Activated CD4-positive, alpha-beta T cell treated with anti-CD3 and anti-CD28 coated beads for 4 hours (primary cell): ENCODE data around the gene TMEM179.
"Not testable (repeated sequence)": the region's sequence is repeated elsewhere in the genome, so short reads cannot be mapped to it uniquely, and the experiment has no call there.

ENCODE experiments used
- DNase-seq, 2 donors: peaks; one replicate each; pipeline ENCODE4 v3.0.0-alpha.2; 2020

TMEM179 gene

DNA sequence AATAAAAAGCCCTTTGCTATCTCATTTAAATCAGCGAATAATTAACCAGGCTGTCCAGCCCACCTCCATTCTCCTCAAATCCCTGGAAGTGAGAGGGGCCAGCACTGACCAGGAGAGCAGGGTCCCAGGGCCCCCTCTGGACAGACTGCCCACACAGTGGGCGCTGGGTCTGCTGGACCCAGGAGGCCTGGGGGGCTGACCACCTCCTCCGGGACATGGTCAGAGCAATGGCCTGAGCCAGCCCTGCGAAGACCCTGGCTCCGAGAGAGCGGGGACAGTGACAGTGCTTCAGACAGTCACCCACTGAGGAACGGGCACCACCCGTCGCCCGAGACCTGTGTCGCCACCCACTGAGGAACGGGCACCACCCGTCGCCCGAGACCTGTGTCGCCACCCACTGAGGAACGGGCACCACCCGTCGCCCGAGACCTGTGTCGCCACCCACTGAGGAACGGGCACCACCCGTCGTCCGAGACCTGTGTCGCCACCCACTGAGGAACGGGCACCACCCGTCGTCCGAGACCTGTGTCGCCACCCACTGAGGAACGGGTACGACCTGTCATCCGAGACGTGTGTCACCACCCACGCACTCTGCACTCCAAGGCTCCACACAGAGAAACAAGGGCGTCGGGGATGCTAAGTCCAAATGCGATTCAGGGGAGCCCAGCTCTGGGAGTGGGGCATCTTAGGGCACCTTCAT is 32.4 kb upstream of the TMEM179 start:
- not testable (repeated sequence) for DNase-seq

DNA sequence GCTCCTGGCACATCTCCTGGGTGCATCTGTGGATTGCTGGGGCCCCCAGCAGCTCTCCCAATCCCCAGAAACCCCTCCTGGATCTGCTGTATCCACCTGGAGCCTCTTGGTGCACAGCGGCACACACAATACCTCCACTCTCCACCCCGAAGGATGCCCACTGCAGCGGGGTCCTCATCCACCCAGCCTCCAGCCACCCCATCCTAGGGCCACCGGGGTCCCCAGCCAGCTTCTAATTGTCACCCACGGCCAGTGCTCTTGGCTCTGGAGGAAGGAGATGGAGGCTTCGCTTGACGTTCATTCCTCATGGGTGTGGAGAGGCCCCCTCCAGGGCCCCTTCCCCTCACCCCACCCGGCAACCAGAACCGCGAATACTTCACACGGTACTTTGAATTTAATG is 31.6 kb upstream of the TMEM179 start:
- no peak for DNase-seq

DNA sequence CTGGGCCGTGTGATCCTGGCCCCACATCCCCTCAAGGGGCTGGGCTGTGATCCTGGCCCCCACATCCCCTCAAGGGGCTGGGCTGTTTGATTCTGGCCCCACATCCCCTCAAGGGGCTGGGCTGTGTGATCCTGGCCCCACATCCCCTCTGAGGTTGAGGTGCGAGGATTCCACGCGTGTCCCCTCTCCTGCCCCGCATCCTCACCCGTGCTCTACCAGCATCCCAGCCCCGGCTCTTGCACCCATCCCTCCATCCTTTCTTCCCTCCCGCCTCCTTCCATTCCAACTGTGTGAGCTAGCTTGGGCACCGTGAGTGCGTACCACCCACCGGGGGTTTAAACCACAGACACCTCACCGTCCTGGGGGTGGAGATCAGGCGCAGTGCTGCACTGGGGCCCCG is 31.1 kb upstream of the TMEM179 start:
- no peak for DNase-seq

DNA sequence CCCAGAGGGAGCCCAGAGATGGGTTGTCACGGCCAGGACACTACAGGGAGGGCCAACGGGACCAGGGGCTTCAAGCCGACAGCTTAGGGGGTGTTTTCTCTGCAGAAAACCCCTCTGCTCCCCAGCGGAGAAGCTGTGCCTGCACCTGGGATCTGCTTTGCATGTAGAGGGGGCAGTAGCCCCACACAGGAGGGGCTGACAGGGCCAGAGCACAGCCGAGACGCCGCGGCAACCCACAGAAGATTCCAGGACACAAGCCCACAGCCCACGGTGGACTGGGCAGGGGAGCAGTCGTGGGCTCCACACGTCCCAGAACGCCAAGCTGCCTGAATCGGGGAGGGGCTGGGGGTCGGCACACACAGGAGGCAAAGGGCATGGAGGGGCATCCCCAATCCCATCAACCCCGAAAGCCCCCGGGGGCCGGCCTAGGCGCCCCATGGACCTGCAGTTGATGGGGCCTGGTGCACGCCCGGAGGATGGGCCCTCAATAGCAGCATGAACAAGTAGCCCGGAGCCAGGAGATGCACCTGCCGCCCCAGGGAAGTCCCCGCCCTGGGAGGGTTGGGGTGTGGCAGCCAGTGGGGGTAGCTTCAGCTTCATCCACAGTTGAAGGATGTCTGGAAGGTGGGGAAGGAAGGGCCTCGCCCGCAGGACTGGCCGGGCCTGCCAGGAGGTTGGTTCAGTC is 30.5 kb upstream of the TMEM179 start:
- DNase-seq, result no peak

DNA sequence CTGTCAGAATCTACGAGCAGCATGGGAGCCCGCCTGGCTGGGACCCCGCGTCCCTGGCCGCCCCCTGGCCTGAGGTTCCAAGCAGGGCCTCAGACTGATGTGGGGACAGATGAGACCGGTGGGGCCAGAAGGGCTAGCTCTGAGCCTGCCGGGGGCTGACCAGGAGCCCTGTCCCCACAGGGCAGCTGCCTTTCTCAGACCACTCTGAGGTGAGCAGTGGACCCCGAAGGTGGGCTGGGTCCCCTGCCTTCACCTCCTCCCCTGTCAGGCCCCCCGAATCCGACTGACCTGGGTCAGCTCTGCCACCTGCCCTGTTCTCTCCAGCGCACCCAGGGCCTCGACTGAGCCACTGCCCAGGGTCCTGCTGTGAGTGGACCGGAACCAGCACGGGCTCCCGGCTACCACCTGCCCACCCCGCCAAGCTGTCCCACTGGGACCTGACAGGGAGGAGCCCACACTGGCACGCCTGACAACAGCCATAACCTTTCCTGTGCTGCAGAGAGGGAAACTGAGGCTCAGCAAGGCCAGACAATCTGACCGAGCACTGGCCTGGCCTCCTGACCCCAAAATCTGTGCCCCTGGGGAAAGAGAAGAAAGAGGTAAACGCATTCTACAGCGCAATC is 29.7 kb upstream of the TMEM179 start:
- no peak for DNase-seq

DNA sequence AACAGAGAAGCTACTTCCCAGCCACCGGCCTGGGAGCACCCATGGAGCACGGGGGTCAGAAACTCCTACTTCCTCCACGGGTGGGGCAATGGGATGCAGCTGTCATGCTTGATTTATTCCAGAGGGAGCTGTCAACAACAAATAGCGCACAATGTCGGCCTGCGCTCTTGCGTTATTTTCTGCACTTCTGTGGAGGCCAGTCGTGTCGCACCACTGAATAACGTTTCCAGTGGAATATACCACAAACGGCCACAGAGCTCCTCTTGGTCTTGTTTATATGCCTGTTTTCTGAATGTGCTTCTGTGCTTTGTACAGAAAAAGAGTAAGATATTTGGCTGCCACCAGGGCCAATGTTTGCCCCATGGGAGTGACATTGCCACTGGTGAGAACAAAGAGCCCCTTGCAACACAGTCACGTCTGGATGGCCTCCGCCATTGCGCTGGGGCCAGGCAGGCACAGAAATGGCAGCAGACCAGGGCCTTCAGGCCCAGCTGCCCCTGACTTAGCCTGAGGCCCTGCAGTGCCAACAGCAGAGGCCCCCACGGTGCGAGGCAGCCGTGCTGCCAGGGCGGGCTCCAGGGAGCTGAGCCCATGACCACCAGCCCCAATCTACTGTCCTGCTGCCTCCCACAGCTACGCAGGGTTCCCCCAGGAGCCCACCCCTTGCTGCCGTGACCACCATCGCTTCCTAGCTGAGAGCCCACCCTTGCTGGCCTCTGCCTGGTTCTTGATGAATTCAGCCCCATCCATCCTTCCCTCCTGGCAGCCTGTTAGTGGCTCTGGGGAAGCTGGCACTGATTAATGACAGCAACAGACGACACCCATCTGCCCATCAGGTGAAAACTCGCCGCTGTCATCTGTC is 28.9 kb upstream of the TMEM179 start:
- no peak for DNase-seq

DNA sequence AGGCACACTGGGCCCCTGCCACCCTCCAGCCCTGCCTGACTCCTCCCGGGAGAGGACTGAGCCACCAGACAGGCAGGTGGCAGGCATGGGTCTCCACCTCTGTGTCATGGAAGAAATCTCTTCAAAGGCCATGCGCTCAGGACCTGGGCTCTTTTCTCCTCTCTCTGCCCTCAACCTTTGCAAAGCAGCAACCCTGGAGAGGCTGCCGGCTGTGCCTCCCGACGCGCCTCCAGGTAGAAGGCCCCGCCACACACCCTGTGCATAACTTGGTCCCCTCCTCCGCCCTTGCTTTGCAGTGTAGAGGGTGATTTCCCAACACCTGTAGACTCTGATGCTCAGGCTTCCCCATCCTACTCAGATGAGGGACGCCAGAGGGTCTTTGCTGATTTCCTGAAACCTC is 28.2 kb upstream of the TMEM179 start:
- no peak for DNase-seq

DNA sequence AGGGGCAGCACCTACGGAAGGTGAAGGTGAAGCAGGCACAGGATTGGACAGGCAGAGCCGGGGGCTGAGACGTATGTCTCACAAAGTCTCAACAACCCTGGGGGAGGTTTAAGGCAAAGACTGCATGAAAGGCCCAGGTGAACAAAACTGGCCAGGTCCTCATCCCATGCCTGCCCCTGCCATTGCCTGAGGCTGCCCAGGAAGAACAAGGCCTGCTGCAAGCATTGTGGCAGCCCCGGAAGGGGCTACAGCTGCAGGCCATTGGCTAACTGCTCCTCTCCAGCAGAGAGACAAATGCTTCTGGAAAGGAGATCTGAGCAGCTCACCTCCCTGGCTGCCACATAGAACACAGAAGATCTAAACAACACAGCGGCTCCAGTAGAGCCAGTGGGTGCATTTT is 20.4 kb upstream of the TMEM179 start:
- DNase-seq, result no peak

DNA sequence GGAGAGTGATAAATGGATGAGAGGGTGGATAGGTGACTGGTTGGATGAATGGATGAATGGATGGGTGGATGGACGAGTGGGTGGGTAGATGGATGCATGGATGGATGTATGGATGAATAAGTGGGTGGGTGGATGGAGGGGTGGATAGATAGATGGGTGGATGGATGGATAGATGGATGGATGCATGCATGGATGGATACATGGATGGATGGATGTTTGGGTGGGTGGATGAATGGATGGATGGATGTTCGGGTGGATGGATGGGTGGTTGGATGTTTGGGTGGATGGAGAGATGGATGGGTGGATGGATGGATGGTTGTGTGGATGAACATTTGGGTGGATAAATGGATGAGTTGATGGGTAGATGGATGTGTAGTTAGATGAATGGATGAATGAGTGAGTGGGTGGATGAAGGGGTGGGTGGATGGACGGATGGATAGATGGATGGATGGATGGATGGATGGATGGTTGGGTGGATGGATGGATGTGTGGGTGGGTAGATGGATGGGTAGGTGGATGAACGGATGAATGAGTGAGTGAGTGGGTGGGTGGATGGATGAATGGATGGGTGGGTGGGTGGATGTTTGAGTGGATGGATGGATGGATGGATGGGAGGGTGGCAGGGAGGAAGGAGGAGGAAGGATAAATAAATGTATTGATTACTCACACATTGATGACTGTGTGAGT is 9.7 kb upstream of the TMEM179 start:
- no peak for DNase-seq

DNA sequence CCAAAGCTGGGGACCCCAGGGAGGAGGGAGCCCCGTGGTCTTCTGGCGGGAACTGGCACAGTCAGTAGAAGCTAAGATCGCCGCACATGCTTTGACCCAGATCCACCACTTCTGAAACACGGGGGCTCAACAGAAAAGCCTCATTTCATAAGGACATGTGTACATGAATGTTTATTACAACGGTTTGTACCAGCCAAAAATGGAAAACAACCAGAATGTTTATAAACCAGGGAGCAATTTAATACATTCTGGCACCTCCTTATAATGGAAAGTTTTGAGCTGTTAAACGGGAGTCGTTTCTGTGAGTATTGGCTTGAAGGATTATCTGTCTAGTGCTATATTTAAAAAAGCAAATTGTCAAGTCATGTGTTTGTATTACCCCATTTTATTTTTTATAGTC is 7.3 kb upstream of the TMEM179 start:
- no peak for DNase-seq

DNA sequence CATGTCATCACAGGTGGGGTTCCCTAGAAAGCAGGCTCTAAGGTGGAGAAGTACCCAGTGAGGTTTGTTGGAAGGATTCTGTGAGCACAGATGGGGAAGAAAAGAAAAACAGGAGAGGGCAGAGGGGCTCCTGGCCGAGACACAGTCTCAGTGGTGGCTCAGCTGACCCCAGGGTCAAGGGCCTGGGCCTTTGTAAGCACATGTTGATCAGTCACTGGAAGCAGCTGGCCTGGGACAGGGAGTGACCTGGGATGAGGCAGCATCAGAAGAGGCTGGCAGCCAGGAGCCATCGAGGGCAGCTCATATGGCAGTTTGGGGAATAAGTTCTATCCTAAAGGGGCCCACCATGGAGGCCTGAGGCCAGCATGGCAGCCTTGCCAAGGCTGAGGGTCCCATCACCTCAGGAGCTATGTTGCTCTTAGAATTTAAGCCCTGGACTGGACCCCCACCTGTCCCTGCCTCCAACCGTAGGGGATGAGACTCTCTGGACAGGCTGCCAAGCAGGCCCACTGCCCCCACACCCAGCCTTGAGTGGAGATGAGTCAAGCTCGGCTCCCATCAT is 6.3 kb upstream of the TMEM179 start:
- DNase-seq, result no peak

DNA sequence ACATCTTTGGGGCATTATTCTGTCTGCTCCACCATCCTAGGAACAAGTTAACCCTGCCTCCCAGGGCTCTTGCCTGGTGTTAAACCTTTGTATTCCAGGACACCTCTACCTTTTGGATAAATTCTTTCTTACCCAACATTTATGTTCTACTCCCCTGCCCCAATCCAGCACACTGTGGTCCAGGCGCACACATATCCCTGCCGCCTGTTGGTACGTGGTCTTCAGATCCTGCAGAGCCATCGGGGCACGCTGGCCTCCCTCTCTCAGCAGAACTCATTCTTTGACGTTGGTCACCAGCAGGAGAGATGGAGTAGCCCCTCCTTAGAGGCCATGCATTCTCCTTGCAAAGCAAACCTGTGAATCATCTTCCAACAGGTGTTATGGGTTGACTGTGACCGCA is 5.1 kb upstream of the TMEM179 start:
- no peak for DNase-seq

DNA sequence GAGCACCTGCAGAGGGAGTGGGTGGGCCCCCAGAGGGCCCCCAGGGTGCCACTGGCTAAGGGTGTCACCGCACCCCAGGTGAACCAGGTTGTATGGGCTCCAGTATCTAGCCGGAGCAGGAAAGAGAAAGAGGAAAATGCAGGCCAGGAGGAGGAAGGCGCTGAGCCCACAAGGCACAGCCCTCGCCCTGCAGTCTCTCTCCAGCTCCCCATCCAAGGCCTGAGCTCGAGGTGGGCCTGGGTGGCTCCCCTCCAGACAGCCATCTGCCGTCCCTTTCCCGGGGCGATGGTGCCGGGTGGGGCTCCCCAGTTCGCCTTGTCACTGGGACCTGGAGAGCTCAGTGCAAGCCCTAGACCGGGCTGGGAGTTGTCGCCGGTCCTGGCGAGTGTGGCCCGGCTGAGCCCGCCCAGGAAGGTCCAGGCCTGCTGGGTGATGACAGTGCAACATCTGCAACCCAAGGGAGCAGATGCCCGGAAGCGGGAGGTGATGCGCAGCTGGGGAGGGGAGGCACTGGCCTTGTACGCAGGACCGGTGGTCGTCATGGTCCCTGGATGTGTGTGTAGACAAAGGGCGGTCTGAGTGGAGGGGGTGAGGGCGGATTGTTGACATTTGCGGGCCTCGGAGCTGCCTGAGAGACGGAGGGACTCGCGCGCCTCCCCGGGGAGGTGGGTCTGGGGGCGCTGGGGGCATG is 716 bp downstream of the TMEM179 start:
- DNase-seq, result no peak

DNA sequence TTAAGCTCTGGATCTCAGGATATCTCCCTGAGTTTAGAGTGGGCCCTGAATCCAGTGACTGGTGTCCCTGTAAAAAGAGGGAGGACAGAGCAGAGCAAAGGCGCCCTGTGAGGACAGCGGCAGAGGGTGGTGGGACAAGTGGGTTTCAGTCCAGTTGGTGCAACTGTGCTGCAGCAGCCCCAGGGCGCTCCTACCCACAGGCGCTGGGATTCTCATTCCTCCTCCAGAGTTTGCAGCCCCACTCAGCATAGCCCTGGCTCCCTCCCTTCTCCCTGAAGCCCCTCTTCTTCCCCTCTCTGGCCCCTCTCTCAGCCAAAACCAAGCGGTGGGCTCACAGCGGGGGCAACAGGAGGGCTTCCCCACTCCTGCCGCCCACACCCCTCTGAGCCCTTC is 1.6 kb downstream of the TMEM179 start:
- no peak for DNase-seq

DNA sequence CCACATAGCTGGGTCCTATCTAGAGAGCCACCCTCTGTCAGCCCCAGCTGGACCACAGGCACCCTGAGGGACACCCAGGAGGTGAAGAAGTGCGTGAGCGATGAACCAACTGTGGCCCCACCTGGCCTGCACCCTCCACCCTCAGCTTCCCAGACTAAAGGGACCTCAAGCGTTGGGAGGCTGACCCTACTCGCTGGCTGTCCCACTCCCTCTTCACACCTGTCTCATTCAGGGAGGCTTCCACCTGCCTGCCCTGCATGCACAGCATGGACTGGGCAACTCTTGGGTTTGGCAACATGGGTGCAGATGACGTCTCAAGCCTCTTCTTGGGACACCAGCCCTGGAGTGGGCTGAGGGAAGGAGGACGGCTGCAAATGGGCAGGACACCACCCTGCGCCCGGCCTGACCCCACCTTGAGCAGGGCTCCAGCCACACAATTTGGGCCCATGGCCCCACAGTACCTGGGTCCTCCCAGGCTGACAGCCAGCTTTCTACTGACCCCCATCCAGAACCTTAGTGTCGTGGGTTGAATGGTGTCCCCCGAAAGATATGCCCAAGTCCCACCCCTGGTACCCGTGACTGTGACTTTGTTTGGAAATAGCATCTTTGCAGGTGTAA is 2.1 kb downstream of the TMEM179 start:
- no peak for DNase-seq

DNA sequence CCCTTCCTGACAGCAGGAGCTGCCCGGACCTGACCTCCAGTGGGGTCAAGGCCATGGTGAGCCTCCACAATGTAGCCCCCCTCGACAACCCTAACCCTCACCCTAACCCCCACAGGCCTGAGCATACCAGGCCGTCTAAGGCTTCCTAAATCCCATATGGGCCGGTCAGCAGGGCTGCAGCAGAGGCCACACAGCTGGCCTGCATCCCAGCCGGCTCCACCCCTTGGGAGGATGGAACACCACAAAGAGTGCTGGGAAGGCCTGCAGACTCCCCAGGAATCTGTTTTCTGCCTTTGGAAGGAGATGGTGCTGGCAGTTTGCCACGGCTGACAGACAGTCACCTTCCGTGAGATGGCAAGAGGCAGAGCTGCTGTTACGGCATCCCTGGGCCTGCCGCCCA is 2.8 kb downstream of the TMEM179 start:
- no peak for DNase-seq

DNA sequence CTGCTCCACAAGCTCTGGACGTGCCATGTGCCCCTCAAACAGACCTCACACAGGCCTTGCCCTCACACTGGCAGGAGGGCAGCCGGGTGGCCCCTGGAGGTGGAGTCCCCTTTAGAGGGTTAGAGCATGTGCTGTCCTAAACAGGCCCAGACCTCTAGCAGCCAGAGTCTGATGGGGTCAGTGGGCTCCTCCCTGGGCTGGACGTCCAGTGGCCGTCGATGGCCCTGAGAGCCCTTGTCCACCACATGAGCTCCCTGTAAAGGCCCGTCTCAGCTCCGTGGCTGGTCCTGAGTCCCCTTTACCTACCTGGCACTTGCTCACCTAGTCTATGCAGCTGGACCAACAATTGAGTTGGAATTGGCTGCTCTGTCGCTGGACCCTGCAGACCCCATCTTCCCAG is 3.8 kb downstream of the TMEM179 start:
- no peak for DNase-seq

DNA sequence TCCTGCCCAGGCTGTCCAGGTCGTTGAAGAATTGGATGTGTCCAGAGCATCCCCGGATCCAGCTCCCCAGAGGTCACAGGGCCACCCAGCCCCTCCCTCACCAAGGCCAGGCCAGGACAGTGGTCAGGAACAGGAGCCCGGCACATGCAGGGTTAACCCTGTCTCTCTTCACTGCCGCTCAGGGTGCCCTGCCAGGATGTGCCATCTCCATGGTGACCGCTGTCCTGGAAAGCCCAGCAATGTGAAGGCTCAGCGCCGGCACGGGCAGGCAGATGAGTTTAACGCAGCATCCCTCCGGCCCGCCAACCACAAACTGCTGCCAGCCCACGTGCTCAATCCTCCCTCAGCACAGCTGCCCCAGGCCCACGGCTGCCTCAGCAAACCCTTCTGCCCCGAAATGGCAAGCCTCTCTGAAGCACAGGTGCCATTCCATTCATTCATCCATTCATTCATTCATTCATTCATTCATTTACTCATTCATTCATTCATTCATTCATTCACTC is 4.4 kb downstream of the TMEM179 start:
- no peak for DNase-seq

DNA sequence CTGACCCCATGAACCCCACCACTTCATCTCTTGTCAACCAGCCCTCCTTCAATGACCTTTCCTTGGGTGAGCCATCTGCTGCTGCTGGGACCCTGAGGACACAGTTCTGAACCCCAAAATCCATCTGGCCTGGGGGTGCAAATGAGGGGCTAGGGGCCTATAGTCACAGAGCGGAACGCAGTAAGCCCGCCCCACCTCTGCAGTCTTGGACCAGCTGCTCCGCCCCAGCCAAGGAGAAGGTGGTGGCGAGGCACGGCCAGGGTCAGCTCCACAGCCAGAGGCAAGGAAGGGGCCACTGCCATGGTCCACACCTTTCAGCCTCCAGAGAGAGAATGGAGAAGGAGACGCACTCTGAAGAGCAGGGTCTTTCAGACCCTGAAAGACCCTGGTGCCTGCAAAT is 5.1 kb downstream of the TMEM179 start:
- DNase-seq, result no peak

DNA sequence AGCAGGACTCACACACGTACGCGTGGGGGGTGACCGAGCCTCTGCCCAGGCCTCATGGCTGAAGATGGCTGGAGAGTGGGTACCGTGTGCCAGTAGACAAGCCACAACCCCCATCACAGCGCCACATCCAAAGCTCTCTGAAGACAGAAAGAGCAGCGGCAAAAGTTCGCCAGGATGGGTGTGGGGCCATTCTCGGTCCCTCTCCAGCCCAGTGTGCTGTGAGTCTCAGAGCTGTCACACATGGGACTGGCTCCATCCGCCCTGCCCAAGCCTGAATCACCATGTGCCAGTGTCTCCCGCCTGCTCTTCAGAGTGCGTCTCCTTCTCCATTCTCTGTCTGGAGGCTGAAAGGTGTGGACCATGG is 5.7 kb downstream of the TMEM179 start:
- DNase-seq, result no peak
